ENCODE measurements around the gene TTL. TPM values are rescaled to one million over a fixed set of nuclear protein-coding genes. Genes with fewer than 3 reads are reported as not detected.
"Not testable (repeated sequence)": the region's sequence is repeated elsewhere in the genome, so short reads cannot be mapped to it uniquely, and the experiment has no call there.

TTL gene
- total RNA-seq, 4 donors from 2014 or later = 12.0 to 22.2 (median 19.0) TPM

- H3K27me3 ChIP-seq; H3K9me3 ChIP-seq; H3K27ac ChIP-seq; H3K36me3 ChIP-seq; H3K4me1 ChIP-seq; H3K4me3 ChIP-seq (replicated peaks in 1 of 3); DNase-seq: not testable (repeated sequence)
- intact Hi-C loops (cut with DNase I) = loop anchor here (5.0 kb wide), 1 partner anchor 175 kb away; no protein-coding TSS in a partner anchor
- 94% methylated on average over 2 of the region's 10 CpGs; no CpG with 5 or more reads in 1 of the 2 donors for WGBS, 2 donors
These were observed 45.0 kb upstream of the TTL start for GRCh38 chr2:112436993-112437392.

DNA sequence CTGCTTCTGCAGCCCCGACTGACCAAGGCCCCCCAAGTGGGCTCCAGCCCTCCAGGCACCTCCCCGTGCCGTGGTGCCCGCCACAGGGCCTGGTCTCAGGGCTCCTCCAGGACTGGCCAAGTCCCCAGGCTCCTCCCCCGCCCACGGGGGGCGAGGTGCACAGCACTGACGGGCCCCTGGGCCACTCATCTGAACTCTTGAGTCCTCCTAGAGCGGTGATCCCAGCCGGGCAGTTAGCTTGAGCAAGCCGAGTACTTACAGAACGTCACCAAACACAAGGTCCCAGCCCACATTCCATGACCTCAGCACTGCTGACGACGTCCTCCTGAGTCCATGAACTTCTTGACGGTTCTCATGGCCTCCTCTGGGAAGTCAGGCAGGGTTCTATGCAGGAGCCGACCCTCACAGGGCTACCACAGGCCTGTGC, 44.5 kb upstream of the TTL start:
- H3K9me3 ChIP-seq; H3K36me3 ChIP-seq; DNase-seq; H3K4me3 ChIP-seq (replicated peaks in 1 of 3); H3K27ac ChIP-seq; H3K4me1 ChIP-seq; H3K27me3 ChIP-seq: not testable (repeated sequence)
- intact Hi-C loops (cut with DNase I) = loop anchor here (5.0 kb wide), 1 partner anchor 175 kb away; no protein-coding TSS in a partner anchor
- WGBS, 2 donors = 54 to 71% methylated on average over 1 to 5 of the region's 16 CpGs

DNA sequence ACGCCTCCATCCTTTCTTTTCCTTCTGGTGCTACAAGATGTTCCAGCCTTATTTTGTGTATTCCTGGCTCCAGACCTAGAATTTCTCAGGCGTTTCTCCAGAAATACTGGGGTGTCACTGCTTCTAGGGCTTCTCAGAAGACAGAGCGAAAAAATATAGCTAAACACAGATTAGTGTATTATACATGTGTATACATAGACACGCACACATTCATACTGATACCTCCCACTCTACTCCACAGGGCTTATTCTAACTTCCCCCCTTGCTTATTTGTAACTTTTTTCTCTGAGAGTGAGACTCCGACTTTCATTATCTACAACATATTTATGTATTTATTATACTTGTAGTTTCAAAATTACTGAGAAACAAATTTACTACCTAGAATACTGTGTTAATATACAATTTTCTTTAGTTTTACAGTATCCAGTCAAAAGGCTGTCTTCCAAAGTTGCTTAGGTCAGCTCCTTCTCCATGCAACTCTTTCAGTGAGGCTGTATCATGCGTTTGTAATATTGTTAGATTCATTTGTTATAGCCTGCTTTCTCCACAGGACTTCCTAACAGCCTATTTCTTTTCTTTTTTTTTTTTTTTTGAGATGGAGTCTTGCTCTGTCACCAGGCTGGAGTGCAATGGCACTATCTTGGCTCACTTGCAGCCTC, 43.2 kb upstream of the TTL start:
- not testable (repeated sequence) for H3K4me1 ChIP-seq; H3K4me3 ChIP-seq (replicated peaks in 1 of 3); H3K27ac ChIP-seq; H3K9me3 ChIP-seq; DNase-seq; H3K36me3 ChIP-seq; H3K27me3 ChIP-seq
- intact Hi-C loops (cut with DNase I) = loop anchor here (5.0 kb wide), 1 partner anchor 176 kb away; no protein-coding TSS in a partner anchor
- WGBS, 2 donors = 87 to 92% methylated on average over 6 of the region's 6 CpGs

- H3K4me3 ChIP-seq (replicated peaks in 1 of 3); intact Hi-C loops (cut with DNase I); H3K36me3 ChIP-seq; H3K4me1 ChIP-seq; H3K27me3 ChIP-seq; DNase-seq; H3K9me3 ChIP-seq; H3K27ac ChIP-seq: not testable (repeated sequence)
- 60 to 83% methylated on average over 1 of the region's 1 CpG for WGBS, 2 donors
These were observed 37.7 kb upstream of the TTL start for GRCh38 chr2:112444256-112444655.

- Histone ChIP-seq H3K36me3 (no peaks in the 10 kb centered on the region), H3K4me1 (no peaks in the 10 kb centered on the region), H3K9me3 (no peaks in the 10 kb centered on the region), H3K4me3 (replicated peaks in 1 of 3) (no peak overlapping the region), H3K27me3 (no peaks in the 10 kb centered on the region), H3K27ac (no peak overlapping the region)
- intact Hi-C loops (cut with DNase I) = no loop called here
- TF ChIP-seq CTCF (IDR thresholded peaks at IDR 0.05) (no peak), POLR2A (IDR thresholded peaks at IDR 0.05) (no peak)
- 95% methylated on average over 4 of the region's 4 CpGs for WGBS, 2 donors
- no peak for DNase-seq
These were observed 32.1 kb upstream of the TTL start for GRCh38 chr2:112449854-112450253.

DNA sequence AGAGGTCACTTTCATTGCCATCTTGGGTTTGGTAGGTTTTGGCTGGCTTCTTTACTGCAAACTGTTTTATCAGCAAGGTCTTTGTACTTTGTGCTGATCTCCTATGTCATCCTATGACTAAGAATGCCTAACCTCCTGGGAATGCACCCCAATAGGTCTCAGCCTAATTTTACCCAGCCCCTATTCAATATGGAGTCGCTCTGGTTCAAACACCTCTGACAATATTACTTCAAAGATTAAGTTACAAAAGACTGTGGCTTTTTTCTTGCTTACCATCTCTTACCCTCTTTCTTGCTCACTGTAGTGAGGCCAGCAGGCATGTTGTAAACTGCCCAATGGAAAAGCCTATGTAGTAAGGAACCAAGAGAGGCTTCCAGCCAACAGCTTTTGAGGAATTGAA, 30.6 kb upstream of the TTL start:
- Histone ChIP-seq H3K4me3 (replicated peaks in 1 of 3) (no peak overlapping the region), H3K4me1 (no peaks in the 10 kb centered on the region), H3K9me3 (no peaks in the 10 kb centered on the region), H3K27me3 (no peaks in the 10 kb centered on the region), H3K27ac (no peak overlapping the region), H3K36me3 (no peaks in the 10 kb centered on the region)
- WGBS, 2 donors = 97 to 100% methylated on average over 1 of the region's 1 CpG
- no peak for DNase-seq
- intact Hi-C loops (cut with DNase I) = no loop called here
- TF ChIP-seq POLR2A (IDR thresholded peaks at IDR 0.05) (no peak), CTCF (IDR thresholded peaks at IDR 0.05) (no peak)

DNA sequence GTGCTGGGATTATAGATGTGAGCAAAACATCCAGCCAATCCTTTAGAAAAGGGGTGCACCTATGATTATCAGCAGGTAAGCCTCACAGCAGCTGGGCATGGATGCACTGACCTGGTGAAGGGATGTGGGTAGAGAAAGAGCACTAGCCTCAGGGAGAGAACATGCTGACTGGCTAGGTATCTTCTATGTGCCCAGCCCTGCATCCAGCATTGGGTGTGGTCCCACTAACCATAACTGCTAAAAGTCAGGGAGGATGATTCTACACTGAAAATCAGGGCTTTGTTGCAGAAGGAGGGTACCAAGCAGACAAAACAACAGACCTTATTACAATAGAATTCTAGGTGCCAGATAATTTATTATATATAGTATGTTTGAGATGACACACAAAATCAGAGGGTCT, 27.4 kb upstream of the TTL start:
- DNase-seq = no peak
- no peaks in the 10 kb centered on the region for H3K36me3 ChIP-seq
- intact Hi-C loops (cut with DNase I) = no loop called here
- H3K4me3 ChIP-seq (replicated peaks in 1 of 3) = no peak overlapping the region
- no peaks in the 10 kb centered on the region for H3K27me3 ChIP-seq
- H3K27ac ChIP-seq = no peak overlapping the region
- no peak for TF ChIP-seq POLR2A (IDR thresholded peaks at IDR 0.05)
- no peak for TF ChIP-seq CTCF (IDR thresholded peaks at IDR 0.05)
- H3K9me3 ChIP-seq = no peaks in the 10 kb centered on the region
- no peaks in the 10 kb centered on the region for H3K4me1 ChIP-seq
